ENCODE results near the gene LRP8. TPM values are rescaled to one million over a fixed set of nuclear protein-coding genes. Genes with fewer than 3 reads are reported as not detected.
"Not testable (repeated sequence)": the region's sequence is repeated elsewhere in the genome, so short reads cannot be mapped to it uniquely, and the experiment has no call there.

Gene LRP8
- total RNA-seq, 1 donor from 2014 or later = 6.0 TPM

DNA sequence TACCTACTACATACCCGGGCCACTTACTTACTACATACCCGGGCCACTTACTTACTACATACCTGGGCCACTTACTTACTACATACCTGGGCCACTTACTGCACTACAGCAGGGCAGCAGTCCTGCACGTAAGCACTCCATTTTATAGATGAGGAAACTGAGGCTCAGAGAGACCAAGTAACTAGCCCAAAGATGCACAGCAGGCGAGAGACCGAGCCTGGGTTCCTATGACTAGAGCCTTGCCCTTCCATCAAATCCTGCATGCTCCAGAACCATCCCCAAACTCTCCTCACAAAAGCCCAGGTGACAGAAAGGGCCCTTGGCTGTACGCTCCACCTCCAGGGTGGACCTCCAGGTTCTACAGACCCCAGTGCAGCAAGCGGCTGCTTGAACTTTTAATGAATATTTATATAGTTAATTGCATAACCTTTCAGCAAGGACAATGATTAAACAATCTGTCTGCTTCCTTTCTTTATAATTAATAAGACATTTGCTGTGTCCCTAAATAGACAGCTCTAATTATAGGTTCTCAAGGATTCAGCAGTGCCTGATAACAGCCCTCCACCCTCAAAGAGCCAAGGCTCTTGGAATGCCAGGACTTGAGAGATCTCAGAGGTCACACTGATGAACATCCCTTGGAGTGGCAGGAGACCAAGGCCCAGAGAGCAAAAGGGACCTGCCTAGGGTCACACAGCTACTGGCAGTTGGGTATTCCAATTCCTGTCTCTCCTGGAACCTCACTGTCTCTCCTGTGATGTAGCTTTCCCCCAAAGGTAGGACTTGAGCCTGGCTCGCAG lies 43.4 kb downstream of the LRP8 start:
- DNase-seq (ENCODE audit: low spot score) = no peak

DNA sequence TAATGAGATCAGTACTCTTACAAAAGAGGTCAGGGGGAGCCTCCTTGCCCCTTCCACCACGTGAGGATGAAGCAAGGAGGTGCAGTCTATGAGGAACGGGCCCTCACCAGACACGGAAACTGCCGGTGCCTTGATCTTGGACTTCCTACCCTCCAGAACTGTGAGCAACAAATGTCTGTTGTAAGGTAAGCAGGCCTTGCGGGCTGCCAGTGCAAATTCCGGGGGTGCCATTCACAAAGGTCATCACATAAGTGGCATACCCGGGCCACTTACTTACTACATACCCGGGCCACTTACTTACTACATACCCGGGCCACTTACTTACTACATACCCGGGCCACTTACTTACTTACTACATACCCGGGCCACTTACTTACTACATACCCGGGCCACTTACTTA lies 44.7 kb downstream of the LRP8 start:
- not testable (repeated sequence) for DNase-seq (ENCODE audit: low spot score)

DNA sequence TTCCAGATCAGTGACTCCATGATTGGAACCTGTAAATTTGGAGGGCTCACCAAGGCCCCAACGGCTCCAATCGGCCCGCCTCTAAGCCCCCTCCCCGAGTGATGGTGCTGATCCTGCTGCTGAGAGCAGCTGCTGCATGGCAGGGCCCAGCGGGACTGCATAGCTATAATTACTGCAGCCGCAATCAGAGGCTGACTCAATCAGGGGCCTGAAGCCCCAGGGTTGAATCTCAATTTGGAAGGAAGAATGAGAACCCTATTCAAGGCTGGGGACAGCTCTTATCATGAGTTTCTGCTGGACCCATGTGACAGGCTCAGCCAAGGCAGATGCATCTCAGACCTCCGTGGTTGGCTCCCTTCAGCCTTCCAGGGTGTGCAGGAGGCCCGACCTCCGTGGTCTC lies 46.7 kb downstream of the LRP8 start:
- DNase-seq (ENCODE audit: low spot score) = no peak

DNA sequence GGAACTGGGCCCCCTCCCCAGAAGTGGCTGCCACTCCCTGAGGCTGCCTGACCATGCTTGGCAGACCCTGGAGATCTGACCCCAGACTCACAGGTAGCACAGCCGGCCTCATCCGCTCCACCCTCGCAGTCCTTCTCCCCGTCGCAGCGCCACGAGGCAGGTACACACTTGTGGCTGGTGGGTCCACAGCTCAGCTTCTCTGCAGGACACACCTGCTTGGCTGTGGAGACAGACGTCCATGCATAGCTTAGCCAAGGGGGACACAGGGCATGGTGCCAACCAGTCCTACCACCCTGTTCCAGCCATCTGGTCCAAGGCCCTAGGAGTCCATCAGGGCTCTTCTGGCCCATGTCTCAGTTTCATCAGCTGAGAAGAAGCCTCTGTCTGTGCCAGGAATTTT lies 47.4 kb downstream of the LRP8 start:
- no peak for DNase-seq (ENCODE audit: low spot score)

DNA sequence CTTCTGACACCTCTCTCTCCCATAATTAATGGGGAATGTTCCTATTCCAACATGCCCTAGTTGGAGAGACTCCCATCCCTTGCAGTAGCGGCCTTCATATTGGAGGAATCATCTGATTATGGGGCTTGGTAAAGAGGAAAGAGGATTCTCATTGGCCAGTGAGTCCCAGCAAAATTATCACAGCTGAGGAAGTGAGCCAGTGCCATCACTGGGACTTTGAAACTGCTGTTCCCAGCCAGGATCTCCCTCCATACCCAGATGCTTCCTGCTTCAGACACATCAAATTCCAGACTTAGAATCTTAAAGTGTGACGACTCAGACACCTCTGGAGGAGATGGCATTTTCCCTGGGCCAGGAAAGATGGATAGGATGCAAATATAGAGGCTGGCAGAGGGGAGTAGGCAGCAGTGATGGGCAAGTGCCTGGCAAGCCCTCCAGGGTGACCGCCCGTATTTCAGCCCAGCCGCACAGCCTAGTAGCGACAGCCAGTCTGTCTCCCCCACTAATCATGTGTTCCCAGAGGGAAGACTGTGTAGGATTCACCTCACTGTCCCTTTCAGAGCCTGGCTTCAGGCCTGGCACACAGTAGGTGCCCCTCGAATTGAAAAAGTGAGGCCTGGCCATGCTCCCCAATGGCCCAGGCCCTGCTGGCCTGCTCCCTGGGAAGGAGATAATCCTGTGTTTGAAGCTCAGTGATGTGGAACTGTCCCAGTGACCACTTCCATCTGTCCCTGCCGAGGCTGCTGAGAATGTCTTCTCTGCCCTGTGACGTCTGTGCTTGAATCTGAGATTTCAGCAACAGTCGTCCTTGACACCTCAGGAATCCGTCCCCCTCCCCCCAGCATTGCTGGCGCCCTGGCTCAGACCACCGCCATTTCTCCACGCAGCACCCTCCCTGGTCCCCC lies 48.3 kb downstream of the LRP8 start:
- no peak for DNase-seq (ENCODE audit: low spot score)

DNA sequence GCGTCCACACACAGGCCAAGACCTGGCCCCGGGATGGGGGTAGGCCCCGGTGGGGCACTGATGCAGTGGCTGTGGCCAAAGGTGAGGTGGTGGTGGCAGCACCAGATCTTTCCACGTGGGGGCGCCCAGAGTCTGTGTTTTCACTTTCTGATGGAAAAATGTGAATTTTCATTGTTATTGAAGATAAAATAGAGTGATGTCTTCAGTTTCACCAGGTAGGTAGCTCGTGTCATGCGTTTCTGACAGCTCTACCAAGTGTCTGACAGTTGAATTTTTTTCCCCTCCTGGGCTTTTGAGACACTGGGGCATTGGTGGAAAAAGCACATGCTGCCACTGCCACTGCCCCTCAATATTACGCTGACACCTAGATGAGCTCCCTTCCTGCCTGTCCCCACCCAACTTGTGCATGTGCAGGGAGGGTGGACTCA lies 49.6 kb downstream of the LRP8 start:
- DNase-seq (ENCODE audit: low spot score) = peak; percentile 30

DNA sequence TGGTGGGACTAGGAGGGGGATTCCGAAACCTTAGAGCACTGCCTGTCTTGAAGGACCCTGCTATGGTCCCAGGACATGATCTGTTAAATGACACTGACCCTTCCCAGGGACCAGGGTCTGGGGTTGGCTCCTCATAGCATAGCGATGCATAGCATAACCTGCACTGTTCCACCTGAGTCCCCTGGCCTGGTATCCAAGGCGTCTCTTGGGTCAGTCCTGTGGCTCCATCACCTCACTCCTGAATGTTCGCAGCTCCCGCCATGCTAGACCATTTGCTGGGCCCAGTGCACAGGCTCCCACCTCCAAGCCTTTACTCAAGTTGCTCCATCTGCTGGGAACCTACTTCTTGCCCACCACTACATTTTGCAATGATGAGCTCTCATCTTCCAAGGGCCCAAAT lies 50.5 kb downstream of the LRP8 start:
- DNase-seq (ENCODE audit: low spot score) = no peak

DNA sequence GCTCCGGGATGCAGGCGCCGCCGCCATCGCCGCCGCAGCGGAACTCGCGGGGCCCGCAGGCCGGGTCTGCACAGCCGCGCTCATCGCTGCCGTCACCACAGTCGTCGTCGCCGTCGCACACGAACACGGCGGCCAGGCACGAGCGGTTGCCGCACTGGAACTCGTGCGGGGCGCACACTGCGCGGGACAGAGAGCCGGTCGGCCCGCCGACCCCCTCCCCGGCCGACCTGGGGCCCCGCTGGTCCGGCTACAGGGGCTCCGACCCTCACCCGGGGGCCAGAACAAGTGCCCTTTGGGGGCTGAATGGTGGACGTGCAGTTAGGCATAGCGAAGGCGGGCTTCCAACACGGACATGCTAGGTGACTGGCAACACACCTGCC lies 51.0 kb downstream of the LRP8 start:
- DNase-seq (ENCODE audit: low spot score) = no peak

DNA sequence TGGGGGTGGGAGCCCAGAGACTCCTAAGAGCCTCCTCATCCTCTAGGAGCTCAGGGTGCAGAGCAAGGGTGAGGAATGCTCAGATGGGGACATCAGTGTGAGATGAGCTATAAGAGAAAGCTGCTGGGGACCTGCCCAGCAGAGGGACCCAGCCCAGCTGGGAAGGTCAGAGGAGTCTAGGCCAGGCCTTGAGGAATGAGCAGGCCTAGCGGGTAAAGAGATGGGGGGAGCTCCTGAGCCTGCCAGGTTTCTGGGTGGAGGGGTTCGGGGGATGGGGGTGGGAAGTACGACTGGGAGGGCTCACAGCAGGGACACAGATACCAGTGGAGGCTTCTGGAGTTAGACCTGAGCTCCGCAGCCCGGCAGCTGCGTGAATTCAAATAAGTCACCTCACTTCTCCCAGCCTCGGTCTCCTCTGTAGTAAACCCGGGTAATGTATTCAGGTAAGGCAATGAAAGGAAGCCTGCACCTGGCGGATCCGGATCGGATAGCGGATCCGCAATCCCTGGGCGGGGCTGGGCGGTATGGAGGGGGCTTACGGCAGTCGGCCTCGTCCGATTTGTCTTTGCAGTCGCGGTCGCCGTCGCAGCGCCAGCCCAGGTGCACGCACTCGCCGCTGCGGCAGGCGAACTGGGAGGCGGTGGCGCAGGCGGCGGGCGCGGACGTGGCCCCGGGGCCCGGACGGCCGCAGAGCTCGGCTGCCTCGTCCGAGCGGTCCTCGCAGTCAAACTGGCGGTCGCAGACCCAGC lies 51.5 kb downstream of the LRP8 start:
- DNase-seq (ENCODE audit: low spot score) = no peak

DNA sequence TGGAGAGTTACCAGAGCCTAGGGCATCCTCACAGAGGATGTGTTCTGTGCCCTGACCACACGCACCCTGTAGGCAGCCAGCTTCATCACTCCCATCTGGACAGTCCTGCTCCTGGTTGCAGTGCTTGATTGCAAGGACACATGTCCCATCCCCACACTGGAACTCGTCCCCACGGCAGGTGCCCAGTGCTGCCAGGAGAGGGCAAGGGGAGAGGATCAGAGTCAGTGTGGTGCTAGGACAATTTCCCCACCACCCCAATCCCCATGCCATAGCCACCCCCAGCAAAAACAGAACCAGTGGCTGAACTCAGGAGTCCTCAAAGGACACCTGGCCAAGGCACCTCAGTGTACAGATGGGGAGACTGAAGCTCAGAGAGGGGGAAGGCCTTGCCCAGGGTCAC lies 52.3 kb downstream of the LRP8 start:
- DNase-seq (ENCODE audit: low spot score) = no peak

DNA sequence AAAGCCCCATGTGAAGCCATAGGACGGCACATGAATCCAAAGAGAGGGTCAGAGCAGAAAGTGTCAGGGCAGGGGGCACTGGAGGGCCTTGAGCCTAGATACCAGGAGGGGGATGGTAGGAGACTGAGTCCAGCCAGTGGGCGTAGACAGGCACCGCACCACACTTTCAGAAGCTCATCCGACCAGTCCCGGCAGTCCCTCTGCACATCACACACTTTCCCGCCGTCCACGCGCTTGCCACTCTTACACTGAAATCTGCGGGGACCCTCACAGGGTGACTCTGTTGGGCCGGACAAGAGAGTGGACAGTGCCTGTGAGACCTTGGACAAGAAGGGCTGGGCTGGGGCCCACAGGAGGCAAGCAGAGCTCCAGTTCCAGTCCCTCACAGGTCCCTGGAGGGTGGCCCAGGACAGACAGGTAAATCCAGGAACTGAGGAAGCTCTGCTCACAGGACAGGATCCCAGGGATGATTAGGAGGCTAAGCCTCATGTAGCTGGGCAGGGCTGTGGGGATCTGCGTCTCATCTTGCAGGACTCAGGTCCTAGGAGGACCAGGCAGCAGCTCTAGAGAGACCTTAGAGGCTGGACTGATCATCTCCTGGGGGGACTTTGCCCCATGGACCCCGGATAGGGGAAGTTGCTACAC lies 53.2 kb downstream of the LRP8 start:
- no peak for DNase-seq (ENCODE audit: low spot score)

DNA sequence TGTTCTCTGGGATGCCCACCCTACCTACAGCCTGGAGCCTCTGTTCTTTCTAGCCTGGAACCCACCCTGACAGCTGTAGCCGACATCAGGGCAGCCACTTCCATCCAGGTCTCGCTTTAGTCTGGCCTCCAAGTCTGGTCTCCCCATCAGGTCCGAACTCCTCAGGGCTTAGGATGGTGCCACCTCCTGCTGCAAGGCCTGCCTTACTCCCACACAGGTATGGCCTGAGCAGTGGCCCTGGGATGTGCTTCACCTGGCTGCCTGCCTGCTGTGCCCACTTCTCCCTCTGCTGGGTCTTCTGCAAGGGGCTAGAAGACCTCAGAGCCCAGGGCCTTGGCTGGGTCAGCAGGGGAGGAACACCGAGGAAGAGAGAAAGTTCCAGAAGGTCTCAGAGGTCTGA lies 53.8 kb downstream of the LRP8 start:
- DNase-seq (ENCODE audit: low spot score) = no peak

DNA sequence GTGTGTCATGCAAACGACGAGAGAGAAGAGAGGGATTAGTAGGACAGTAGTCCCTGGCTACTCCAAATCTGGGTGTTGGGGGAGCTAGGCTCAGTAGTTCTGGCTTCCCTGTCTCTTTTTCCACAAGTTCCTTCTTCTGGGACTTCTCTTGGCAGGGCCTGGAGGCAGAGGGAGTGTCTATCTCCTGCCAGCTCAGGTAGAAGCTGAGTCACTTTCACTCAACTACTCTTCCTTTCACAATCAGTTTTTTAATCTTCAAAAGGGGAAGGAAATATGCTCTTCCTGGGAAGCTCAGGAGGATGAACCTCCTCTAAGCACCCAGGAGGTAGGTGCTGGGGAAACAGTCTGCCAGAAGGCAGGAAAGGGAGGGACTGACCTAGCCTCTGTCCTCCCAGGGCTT lies 54.3 kb downstream of the LRP8 start:
- no peak for DNase-seq (ENCODE audit: low spot score)

DNA sequence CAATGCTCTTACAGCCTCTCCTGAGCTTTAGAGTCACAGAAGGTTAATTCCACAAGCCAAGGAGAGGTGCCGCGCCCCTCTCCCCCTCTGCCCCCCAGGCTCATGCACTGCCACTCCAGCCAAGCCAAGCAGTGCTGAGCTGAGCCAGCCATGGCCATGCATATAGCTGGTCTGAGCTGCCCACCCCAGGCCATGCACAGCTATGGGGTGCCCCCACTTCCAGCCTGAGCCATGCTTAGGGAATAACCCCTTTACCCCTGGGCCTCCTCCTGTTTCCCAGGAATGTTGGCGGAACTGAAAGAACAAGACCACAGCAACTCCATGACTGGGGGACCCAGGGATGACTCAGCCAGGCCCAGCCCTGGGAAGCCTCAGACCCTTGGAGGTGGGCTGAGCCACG lies 55.5 kb downstream of the LRP8 start:
- no peak for DNase-seq (ENCODE audit: low spot score)

DNA sequence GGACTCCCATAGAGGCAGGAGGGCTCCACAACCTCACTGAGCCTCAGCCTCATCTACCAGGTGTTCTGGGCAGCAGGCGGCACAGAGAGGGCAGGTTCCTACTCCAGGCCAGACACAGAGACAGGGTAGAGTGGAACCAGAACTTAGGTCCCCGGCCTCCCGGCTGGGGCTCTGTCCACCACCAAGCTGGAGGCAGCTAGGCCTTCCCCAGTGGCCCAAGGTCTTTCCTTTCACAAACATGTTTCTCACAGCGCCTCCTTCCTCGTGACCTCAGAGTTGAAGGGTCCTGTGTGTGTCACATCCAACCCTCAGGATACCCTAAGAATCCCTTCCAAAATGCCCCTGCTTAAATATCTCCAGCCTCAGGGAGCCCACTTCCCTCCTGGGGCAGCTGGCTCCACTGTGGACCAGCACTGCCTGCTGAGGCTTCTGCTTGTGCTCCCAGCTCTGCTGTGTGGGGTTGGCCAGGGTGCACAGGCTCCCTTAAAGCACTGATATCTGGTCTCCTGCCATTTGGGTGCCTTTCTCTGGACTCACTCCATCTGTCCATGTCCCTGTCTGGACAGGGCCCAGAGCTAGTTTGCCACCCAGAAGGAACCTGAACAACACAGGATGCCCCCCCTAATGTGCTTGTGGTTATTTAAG lies 56.3 kb downstream of the LRP8 start:
- no peak for DNase-seq (ENCODE audit: low spot score)

DNA sequence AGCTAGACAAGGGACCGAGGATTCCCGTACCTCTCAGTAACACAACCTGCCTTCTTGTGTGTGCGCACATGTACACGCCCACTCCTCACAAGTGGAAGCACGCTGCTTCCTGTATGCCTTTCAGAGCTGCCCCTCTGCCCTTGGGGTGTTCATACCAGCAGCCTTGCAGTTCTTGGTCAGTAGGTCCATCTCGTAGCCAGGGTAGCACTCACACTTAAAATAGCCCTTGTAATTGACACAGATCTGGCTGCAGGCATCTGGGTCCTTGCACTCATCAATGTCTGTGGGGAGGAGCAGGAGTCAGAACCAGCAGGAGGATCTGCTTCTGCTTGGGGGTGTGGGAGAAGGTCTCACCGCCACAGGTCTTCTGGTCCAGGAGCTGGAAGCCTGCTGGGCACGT lies 57.0 kb downstream of the LRP8 start:
- DNase-seq (ENCODE audit: low spot score) = no peak

DNA sequence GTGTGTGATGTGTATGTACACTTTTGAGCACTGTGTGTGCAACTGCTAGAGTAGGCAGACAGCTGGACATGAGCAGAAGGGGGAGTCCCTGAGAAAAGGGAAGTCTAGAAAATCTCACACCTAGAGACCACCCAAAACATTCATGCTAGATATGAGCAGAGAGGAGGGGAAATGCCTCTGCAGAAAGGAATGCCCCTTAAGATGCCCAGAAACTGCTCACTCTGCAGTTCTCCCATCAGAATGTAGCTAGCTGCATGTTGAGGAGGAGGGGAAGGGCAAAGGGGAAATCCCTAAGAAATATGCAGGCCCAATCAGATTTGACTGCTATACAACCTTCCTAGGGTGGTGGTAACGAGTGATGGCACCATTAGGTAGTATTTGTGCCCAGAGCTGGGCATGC lies 57.8 kb downstream of the LRP8 start:
- no peak for DNase-seq (ENCODE audit: low spot score)

DNA sequence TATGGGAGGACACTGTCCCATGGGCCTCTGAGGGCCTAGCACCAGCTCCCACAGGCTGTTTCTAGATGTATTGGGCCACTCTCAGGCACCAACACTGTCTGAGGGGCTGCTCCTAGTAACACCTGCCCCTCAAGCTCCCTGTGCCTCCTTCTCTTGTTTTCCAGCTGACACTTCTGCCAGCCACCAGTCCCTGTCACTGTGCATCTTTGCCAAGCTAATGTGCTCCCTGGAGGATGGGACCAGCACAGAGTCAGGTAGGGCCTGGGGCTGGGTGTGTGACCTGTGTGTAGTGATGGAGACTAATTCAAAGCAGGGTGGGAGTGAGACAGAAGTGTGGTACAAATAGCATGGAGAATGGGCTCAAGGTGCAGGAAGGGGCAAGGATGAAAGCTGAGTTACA lies 60.1 kb downstream of the LRP8 start:
- no peak for DNase-seq (ENCODE audit: low spot score)

DNA sequence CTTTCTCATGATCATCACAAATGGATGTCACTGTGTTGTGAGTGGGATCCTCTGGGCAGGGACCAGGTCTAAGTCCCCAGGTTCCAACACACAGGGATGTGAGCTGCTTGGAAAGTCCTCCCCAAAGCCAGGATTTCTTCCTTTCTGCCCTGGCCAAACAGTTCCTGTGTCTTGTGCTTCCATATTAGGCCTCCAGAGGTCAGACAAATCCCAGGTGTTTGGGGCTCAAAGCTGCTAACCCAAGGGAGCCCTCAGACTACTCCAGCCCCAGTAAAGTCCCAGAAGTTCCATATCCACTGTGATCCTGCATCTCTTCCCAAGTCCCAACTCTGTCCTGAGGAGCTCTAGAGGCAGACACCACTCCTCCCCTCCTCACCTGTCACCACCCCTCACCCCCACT lies 61.8 kb downstream of the LRP8 start:
- DNase-seq (ENCODE audit: low spot score) = no peak

DNA sequence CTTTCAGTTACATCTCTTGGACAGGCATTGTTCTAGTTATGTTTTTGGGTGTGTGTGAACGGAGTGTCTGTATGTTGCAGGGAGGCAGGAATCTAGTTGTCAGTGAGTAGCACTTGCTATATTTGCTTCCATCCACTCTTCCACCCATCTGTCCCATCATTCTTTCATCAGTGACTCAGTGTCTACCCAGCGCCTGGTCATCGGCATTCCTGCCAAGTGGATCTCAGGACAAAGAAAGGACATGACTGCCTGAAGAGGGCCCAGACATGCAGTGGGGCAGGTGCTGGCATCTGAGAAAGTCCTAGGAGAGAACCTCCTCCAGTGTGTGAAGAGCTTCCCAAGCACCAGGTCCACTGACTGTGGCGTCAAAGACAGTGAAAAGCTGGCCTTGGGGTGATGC lies 62.3 kb downstream of the LRP8 start:
- DNase-seq (ENCODE audit: low spot score) = no peak

DNA sequence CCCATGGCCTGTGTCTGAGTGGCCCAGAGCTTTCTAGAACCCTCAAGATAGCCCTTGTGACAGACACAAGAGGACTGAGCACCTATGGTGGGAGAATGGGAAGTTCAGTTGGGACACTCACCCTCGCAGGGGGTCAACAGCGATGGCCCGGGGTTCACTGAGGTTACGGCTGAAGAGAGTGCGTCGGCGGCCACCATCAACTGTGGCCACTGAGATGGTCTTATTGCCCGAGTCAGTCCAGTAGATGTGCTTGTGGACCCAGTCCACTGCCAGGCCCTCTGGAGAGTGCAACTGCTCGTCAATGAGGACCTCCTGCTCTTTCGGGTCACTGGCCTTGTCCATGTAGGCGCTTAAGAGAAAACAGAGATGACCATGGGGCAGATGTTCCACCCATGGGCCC lies 63.8 kb downstream of the LRP8 start:
- DNase-seq (ENCODE audit: low spot score) = no peak

Data from umbilical cord (tissue), 2 donors.